Activated CD4-positive, alpha-beta memory T cell treated with anti-CD3 and anti-CD28 coated beads, Interleukin-2, amount 10 ng/mL, durations not matched to agents 7 days and 5 days (primary cell): ENCODE data around the gene PDGFA. TPM values are rescaled to one million over a fixed set of nuclear protein-coding genes. Genes with fewer than 3 reads are reported as not detected.

Source experiments
- CTCF ChIA-PET: fragments of 350-600 bp; sonication (Branson Sonifier 250); formaldehyde crosslinking; loops from one replicate; lab custom pipeline; 2021; ENCODE audit warnings: antibody characterized with exemption, inconsistent platforms; lab: Charles Lee
- POLR2A ChIA-PET: fragments of 350-600 bp; sonication (Branson Sonifier 250); formaldehyde crosslinking; loops from one replicate; lab custom pipeline; 2021; ENCODE audit warnings: antibody characterized with exemption; lab: Charles Lee
- DNase-seq: peaks from one replicate; pipeline ENCODE4 v3.0.0-alpha.2; 2020
- H3K27ac Mint-ChIP-seq: one replicate; pipeline ENCODE4 v1.8.0; 2021; ENCODE audit warnings: mild to moderate bottlenecking, mixed read lengths
- H3K27me3 Mint-ChIP-seq: one replicate; pipeline ENCODE4 v1.8.0; 2021; ENCODE audit warnings: mixed read lengths
- H3K36me3 Mint-ChIP-seq: one replicate; pipeline ENCODE4 v1.8.0; 2021; ENCODE audit warnings: low read depth, mixed read lengths
- H3K4me1 Mint-ChIP-seq: one replicate; pipeline ENCODE4 v1.8.0; 2021; ENCODE audit warnings: mixed read lengths
- H3K4me3 Mint-ChIP-seq: one replicate; pipeline ENCODE4 v1.8.0; 2021; ENCODE audit warnings: mild to moderate bottlenecking, mixed read lengths
- H3K9me3 Mint-ChIP-seq: one replicate; pipeline ENCODE4 v1.8.0; 2021; ENCODE audit warnings: mixed read lengths
- total RNA-seq, 2 experiments: library from RNA; stranded (reverse); gene quantifications; one replicate each; pipeline ENCODE4 v1.2.3, GENCODE V29; 2021

The PDGFA gene
- total RNA-seq, 2 experiments from 2014 or later, result 0.70 to 0.73 TPM

GRCh38 chr7:505171-505570 is 14.5 kb downstream of the PDGFA start:
- DNase-seq, result no peak
- Mint-ChIP-seq H3K27ac (no peak overlapping the region), H3K4me1 (no peaks in the 10 kb centered on the region), H3K4me3 (no peak overlapping the region), H3K36me3 (no peaks in the 10 kb centered on the region), H3K9me3 (no peaks in the 10 kb centered on the region), H3K27me3 (no peaks in the 10 kb centered on the region)
- ChIA-PET CTCF (no interaction called here), POLR2A (no interaction called here)

GRCh38 chr7:504221-505111 is 15.2 kb downstream of the PDGFA start:
- Mint-ChIP-seq H3K4me1 (no peaks in the 10 kb centered on the region), H3K27ac (no peak overlapping the region), H3K36me3 (no peaks in the 10 kb centered on the region), H3K9me3 (no peaks in the 10 kb centered on the region), H3K4me3 (no peak overlapping the region), H3K27me3 (no peaks in the 10 kb centered on the region)
- ChIA-PET CTCF (no interaction called here), POLR2A (no interaction called here)
- DNase-seq, result no peak

DNA sequence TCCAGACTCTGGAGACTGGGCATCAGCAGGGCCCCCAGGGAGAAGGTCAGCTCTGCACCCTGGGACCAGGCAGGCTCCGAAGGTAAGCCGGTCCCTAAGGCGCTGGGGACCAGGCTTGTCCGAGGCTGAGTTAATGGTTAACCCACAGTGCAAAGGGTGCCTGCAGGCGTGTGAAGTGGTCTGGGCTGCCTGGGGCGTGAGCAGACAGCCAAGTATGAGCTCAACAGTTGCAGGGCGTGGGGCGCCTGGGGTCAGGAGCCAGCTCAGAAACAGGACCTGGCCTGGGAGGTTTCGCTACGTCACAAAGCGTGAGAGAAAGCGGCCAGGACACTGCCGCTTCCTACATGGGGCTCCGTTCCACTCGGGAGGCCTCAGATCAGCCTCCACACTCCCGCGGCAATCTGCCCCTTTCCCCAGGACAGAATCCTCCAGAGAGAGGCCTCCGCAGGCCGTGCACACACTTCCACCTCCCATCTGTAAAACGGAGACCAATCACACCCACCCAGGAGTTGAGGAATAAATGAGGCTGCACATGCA is 16.0 kb downstream of the PDGFA start:
- Mint-ChIP-seq H3K36me3 (no peaks in the 10 kb centered on the region), H3K27me3 (no peaks in the 10 kb centered on the region), H3K4me1 (no peaks in the 10 kb centered on the region), H3K4me3 (no peak overlapping the region), H3K9me3 (no peaks in the 10 kb centered on the region), H3K27ac (no peak overlapping the region)
- CTCF ChIA-PET, result no interaction called here
- no peak for DNase-seq
- POLR2A ChIA-PET, result no interaction called here

DNA sequence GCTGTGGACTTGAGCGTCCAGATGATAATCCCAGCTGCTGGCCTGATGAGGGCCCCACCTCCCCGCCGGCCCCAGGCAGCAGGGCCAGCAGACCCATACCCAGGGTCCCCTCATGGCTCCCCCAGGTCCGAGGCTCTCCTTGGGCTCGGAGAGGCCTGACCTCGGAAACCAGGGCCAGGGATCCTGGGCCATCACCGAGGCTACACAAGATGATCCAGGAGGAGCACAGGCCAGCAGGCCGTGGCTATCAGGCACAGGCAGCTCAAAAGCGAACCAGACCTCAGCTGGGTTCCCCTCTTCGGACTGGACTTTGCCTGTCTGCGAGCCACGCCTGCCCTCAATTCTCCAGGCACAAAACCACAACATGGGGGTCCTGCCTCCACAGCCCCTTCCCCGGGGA is 17.4 kb downstream of the PDGFA start:
- Mint-ChIP-seq H3K4me1 (no peaks in the 10 kb centered on the region), H3K27me3 (no peaks in the 10 kb centered on the region), H3K4me3 (no peak overlapping the region), H3K36me3 (no peaks in the 10 kb centered on the region), H3K9me3 (no peaks in the 10 kb centered on the region), H3K27ac (no peak overlapping the region)
- POLR2A ChIA-PET, result no interaction called here
- DNase-seq, result no peak
- CTCF ChIA-PET, result no interaction called here

DNA sequence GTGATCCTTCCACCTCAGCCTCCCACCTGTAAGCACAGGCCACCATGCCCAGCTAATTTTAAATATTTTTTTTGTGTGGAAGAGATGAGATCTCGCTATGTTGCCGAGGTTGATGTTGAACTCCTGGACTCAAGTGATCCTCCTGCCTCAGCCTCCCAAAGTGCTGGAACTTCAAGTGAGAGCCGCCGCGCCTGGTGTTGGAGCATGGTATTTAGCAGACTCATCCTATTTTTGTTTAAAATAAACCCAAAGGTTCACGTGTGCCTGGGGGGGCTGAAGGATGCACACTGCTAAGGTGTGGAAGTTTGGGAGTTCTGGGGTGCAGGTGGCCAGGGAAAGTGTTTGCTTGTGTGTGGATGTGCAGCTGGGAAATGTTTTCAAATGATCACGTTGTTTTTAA is 18.1 kb downstream of the PDGFA start:
- DNase-seq, result no peak
- H3K36me3 Mint-ChIP-seq, result no peaks in the 10 kb centered on the region
- CTCF ChIA-PET, result no interaction called here
- H3K9me3 Mint-ChIP-seq, result no peaks in the 10 kb centered on the region
- no peaks in the 10 kb centered on the region for H3K4me1 Mint-ChIP-seq
- POLR2A ChIA-PET, result no interaction called here
- no peak overlapping the region for H3K4me3 Mint-ChIP-seq
- no peaks in the 10 kb centered on the region for H3K27me3 Mint-ChIP-seq
- no peak overlapping the region for H3K27ac Mint-ChIP-seq

- CTCF ChIA-PET, result no interaction called here
- H3K27me3 Mint-ChIP-seq, result no peaks in the 10 kb centered on the region
- H3K36me3 Mint-ChIP-seq, result no peaks in the 10 kb centered on the region
- H3K4me3 Mint-ChIP-seq, result no peak overlapping the region
- DNase-seq, result no peak
- no peaks in the 10 kb centered on the region for H3K4me1 Mint-ChIP-seq
- no peaks in the 10 kb centered on the region for H3K9me3 Mint-ChIP-seq
- no peak overlapping the region for H3K27ac Mint-ChIP-seq
- POLR2A ChIA-PET, result no interaction called here
Measured at GRCh38 chr7:500521-501420, 18.9 kb downstream of the PDGFA start.

DNA sequence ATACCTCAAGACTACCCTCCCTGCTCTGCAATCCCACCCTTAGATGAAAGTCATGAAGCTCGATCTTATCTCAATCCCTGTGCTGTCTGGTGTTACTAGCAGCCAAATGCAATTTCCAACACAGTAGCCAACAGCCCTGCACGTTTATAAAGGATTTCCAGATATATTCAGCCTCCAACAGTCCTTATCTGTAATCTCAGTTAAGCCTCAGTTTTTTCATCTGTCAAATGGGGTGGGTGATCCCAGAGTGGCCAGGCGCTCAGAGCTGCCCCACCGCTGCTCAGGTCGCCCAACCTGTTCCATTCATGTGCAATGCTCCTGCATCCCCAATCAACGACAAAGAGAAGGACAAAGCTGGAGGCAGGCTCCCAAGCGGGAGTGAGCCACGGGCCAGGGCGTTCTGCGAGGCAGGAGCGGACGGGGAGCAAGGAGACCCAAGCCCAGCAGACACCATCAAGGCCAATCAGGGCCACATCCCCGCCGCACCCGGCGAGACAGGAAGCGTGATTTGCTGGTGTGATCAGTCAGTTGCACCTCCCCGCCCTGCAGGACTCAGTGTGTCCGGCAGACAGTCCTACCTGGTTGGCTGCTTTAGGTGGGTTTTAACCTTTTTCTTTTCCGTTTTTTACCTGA is 19.7 kb downstream of the PDGFA start:
- H3K4me3 Mint-ChIP-seq, result no peak overlapping the region
- no peaks in the 10 kb centered on the region for H3K4me1 Mint-ChIP-seq
- H3K36me3 Mint-ChIP-seq, result no peaks in the 10 kb centered on the region
- no peak for DNase-seq
- H3K27me3 Mint-ChIP-seq, result no peaks in the 10 kb centered on the region
- H3K27ac Mint-ChIP-seq, result no peak overlapping the region
- CTCF ChIA-PET, result interaction anchor here (0.6 kb wide), 1 partner anchor 290 kb away, joined by 3 read pairs; no protein-coding TSS in a partner anchor
- POLR2A ChIA-PET, result no interaction called here
- H3K9me3 Mint-ChIP-seq, result no peaks in the 10 kb centered on the region

- Mint-ChIP-seq H3K9me3 (no peaks in the 10 kb centered on the region), H3K27me3 (no peaks in the 10 kb centered on the region), H3K36me3 (no peaks in the 10 kb centered on the region), H3K4me1 (no peaks in the 10 kb centered on the region), H3K4me3 (no peak overlapping the region), H3K27ac (no peak overlapping the region)
- CTCF ChIA-PET, result interaction anchor here (0.6 kb wide), 1 partner anchor 291 kb away, joined by 3 read pairs; no protein-coding TSS in a partner anchor
- POLR2A ChIA-PET, result no interaction called here
- no peak for DNase-seq
Measured at GRCh38 chr7:498678-499641, 20.7 kb downstream of the PDGFA start.

DNA sequence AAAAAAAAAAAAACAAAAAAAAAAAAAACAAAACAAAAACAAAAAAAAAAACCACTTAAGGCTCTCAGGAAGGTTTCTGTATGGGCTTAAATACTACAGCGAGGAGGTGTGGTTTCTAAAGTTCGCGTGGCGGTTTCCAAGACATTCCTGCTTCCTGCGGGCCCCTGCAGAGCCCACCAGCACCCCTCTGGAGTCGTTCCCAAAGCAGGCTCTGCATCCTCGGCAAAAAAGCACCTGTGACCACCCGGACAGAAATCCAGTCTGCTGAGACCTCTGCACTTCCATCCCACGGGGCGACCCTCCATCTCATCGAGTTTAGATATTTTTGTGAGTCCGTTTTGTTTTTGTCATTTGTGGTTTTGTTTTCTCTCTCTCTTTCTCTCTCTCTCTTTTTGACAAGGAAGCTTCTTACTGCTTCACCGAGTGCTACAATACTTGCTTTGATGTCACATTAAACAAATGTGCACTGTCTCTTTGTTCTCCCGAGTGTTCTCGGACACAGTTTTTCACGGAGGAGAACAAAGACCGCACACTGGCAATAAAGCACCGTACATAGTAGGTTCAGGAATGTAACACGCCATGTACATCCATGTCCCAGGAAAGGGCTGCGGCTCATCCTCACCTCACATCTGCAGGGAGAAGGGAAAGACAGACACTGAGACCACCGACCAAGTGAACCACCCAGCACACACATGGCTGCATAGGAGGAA is 21.5 kb downstream of the PDGFA start:
- DNase-seq, result no peak
- no peaks in the 10 kb centered on the region for H3K27me3 Mint-ChIP-seq
- H3K27ac Mint-ChIP-seq, result no peak overlapping the region
- H3K4me1 Mint-ChIP-seq, result no peaks in the 10 kb centered on the region
- CTCF ChIA-PET, result no interaction called here
- no peaks in the 10 kb centered on the region for H3K36me3 Mint-ChIP-seq
- no peaks in the 10 kb centered on the region for H3K9me3 Mint-ChIP-seq
- POLR2A ChIA-PET, result no interaction called here
- no peak overlapping the region for H3K4me3 Mint-ChIP-seq

- CTCF ChIA-PET, result no interaction called here
- H3K9me3 Mint-ChIP-seq, result no peaks in the 10 kb centered on the region
- no peak for DNase-seq
Measured at GRCh38 chr7:497346-497745, 22.3 kb downstream of the PDGFA start.

DNA sequence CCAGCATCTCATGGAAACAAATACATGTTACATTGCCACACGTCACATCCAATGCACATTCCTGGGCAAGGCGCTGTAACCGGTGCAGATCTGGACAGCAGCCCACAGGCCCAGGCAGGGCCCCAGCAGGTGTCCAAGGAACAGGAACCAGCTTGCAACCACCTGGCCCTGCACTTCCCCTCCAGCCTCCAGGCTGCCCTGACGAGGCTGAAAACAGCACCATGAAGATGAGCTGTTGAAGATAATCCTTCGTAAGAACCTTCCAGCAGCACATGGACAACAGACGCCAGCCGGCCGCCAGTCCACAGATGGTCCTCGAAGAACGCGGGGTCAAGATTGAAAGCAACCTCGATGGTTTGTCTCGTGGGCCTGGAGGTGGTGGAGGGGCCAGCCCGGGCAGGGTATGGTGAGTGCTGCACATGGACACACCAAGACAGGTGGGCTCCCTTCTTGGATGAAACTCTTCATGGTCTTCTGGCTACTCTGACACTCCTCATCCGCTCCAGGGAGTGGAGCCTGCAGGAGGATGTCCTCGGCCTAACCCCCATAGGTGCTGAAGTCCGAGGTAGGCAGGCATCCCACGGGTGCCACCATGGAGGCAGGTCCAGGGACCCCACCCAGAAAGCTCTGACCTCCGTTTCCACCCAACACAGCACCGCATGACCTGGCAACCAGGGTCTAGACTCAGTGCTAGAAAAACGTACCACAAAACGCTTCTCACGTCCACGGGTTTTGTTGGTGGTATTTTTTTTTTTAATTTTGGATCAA is 22.9 kb downstream of the PDGFA start:
- Mint-ChIP-seq H3K36me3 (no peaks in the 10 kb centered on the region), H3K4me1 (no peaks in the 10 kb centered on the region), H3K4me3 (no peak overlapping the region), H3K9me3 (no peaks in the 10 kb centered on the region), H3K27me3 (no peaks in the 10 kb centered on the region), H3K27ac (no peak overlapping the region)
- no peak for DNase-seq
- ChIA-PET POLR2A (no interaction called here), CTCF (no interaction called here)

More at GRCh38 chr7:497346-497745, 22.3 kb downstream of the PDGFA start:
- Mint-ChIP-seq H3K27me3 (no peaks in the 10 kb centered on the region), H3K36me3 (no peaks in the 10 kb centered on the region), H3K4me3 (no peak overlapping the region), H3K27ac (no peak overlapping the region), H3K4me1 (no peaks in the 10 kb centered on the region)
- POLR2A ChIA-PET, result no interaction called here
